Spleen (tissue), 11 donors: ENCODE results near the gene ASAP2. TPM values are rescaled to one million over a fixed set of nuclear protein-coding genes. Genes with fewer than 3 reads are reported as not detected.

Experiments used
- DNase-seq: peaks from one replicate; pipeline ENCODE4 v3.0.0-alpha.2; 2020
- H3K27ac ChIP-seq, 8 donors: fragments of 200-600 bp; sonication (generic) in 7 of 8; 1 replicate in 4 of 8; 2 replicates in 4 of 8; pipeline versions ENCODE4 v1.5.0 to v1.8.0; 2016 to 2021; ENCODE audit warnings: inconsistent platforms in 4 of 8, mild to moderate bottlenecking in 4 of 8, moderate library complexity in 1 of 8
- H3K27me3 ChIP-seq, 7 donors: fragments of 200-600 bp; sonication (generic) in 6 of 7; replicated peaks in 1 of 7; 1 replicate in 4 of 7; 2 replicates in 3 of 7; pipeline versions ENCODE4 v1.5.0 to v1.8.0; 2016 to 2021; ENCODE audit warnings: inconsistent platforms in 3 of 7, mild to moderate bottlenecking in 1 of 7
- H3K36me3 ChIP-seq, 6 donors: fragments of 200-600 bp; sonication (generic) in 5 of 6; 1 replicate in 4 of 6; 2 replicates in 2 of 6; pipeline versions ENCODE4 v1.5.0 to v1.8.0; 2016 to 2021; ENCODE audit warnings: inconsistent platforms in 2 of 6
- H3K4me1 ChIP-seq, 6 donors: fragments of 200-600 bp; sonication (generic) in 5 of 6; 1 replicate in 3 of 6; 2 replicates in 3 of 6; pipeline versions ENCODE4 v1.5.0 to v1.8.0; 2016 to 2021; ENCODE audit warnings: inconsistent platforms in 3 of 6
- H3K4me3 ChIP-seq, 8 donors: fragments of 200-600 bp; sonication (generic) in 7 of 8; 1 replicate in 4 of 8; 2 replicates in 4 of 8; pipeline versions ENCODE4 v1.5.0 to v1.8.0; 2016 to 2021; ENCODE audit warnings: inconsistent platforms in 4 of 8, mild to moderate bottlenecking in 4 of 8, moderate library complexity in 2 of 8
- H3K9me3 ChIP-seq, 8 donors: fragments of 200-600 bp; sonication (generic) in 7 of 8; 1 replicate in 4 of 8; 2 replicates in 4 of 8; pipeline versions ENCODE4 v1.5.0 to v1.8.0; 2016 to 2021; ENCODE audit warnings: inconsistent platforms in 4 of 8
- CTCF ChIP-seq, 11 experiments: fragments of 200-600 bp in 7 of 11; fragments of 450-650 bp in 4 of 11; sonication (generic) in 4 of 11; IDR thresholded peaks in 8 of 11; conservative IDR thresholded peaks in 3 of 11; 1 replicate in 7 of 11; 2 replicates in 4 of 11; pipeline versions ENCODE4 v1.4.0 to v1.8.0; 2016 to 2021; ENCODE audit warnings: antibody characterized with exemption in 11 of 11, inconsistent platforms in 4 of 11, mild to moderate bottlenecking in 1 of 11
- POLR2A ChIP-seq, 3 donors: fragments of 450-650 bp; IDR thresholded peaks; one replicate each; pipeline ENCODE4 v1.5.1; 2017; ENCODE audit warnings: antibody characterized with exemption in 3 of 3, mild to moderate bottlenecking in 1 of 3
- POLR2AphosphoS5 ChIP-seq, 3 donors: sonication (generic); formaldehyde crosslinking; IDR thresholded peaks; one replicate each; pipeline ENCODE4 v1.5.1; 2017; ENCODE audit warnings: antibody characterized with exemption in 3 of 3
- WGBS, 5 donors: extraction: QIAGEN DNeasy Blood & Tissue Kit in 3 of 5; methylation state at CpG; one replicate each; pipeline versions ENCODE4 v1.1.5 to v1.1.7; 2013 to 2018; 5-methylcytosine and 5-hydroxymethylcytosine counted together
- intact Hi-C: fragments of 100-400 bp; cut with DNase I; formaldehyde crosslinking; loops from one replicate; pipeline ENCODE4 v1.15.0; 2023; ENCODE audit warnings: low total_unique reads
- polyA plus RNA-seq, 3 donors: library from polyadenylated mRNA; stranded (reverse); fragments of 200-250 nt; gene quantifications; one replicate each; pipeline ENCODE4 v1.2.1, GENCODE V29; 2013
- total RNA-seq, 7 donors: library from RNA; depleted of rRNA in 3 of 7; stranded (reverse); fragments of >200 nt in 3 of 7; fragmentation: NEBNext Ultra II Directional in 4 of 7; extraction: Animal tissue kit (Norgen Biotek cat#: 25700) in 4 of 7; gene quantifications; one replicate each; pipeline versions ENCODE4 v1.1.0 to v1.2.1, GENCODE V29; 2016 to 2021
- donor health status: healthy with polysubstance abuse.
- donor health status: DM: no; HTN: no; CAD: no; lungs with moderate emphysema.
- donor health status: DM: no; HTN: no; CAD: no.
- donor health status: Bipolar disorder and iron deficiency.
- donor health status: healthy.
- donor health status: DM: no; HTN: no; CAD: no.
- donor health status: DM: yes; HTN: yes; CAD: no.

Gene ASAP2
- total and polyA plus RNA-seq, 10 donors = 0.93 to 3.0 (median 2.2) TPM

GRCh38 chr2:9256147-9256546, 49.5 kb downstream of the ASAP2 start:
- 82 to 94% (median 92%) methylated on average over 4 of the region's 4 CpGs for WGBS, 5 donors
- Histone ChIP-seq H3K27me3 (peaks cover 0 to 85% (median 4%) of the 10 kb centered on the region in 7 donors), H3K4me3 (no peak overlapping the region), H3K36me3 (no peaks in the 10 kb centered on the region), H3K27ac (no peak overlapping the region), H3K9me3 (no peaks in the 10 kb centered on the region), H3K4me1 (peaks cover 0 to 24% (median 3%) of the 10 kb centered on the region in 6 donors)
- TF ChIP-seq POLR2A (IDR thresholded peaks at IDR 0.05) (no peak), CTCF (IDR thresholded peaks at IDR 0.05 in 8 of 11, conservative IDR thresholded peaks at IDR 0.05 in 3 of 11) (no peak), POLR2AphosphoS5 (IDR thresholded peaks at IDR 0.05) (no peak)
- intact Hi-C loops = no loop called here
- no peak for DNase-seq

DNA sequence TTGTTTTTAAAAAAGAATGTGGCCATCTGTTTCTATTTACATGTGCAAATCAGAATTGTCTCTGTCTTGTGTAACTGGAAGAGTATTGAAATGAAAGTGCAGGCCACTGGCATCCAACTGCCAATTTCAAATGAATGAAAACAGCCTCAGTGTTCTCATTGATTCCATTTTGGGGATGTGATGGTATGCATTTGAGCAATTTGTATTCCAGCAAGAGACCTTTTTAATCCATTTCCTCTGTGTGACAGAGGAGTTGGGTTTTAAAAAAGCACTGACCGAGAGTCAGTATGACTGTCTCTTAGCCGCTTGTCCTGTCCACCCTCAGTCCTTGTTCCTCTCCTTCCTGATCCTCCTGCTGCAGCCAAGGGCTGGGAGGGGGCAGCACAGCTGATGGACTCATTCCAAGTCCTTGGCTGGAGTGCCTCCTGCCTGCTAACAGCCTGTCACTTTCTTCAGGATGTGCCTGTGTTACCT, 50.0 kb downstream of the ASAP2 start:
- no peak for DNase-seq
- intact Hi-C loops = no loop called here
- Histone ChIP-seq H3K4me3 (no peak overlapping the region), H3K27ac (no peak overlapping the region), H3K9me3 (no peaks in the 10 kb centered on the region), H3K4me1 (peaks cover 0 to 26% (median 3%) of the 10 kb centered on the region in 6 donors), H3K27me3 (peaks cover 0 to 85% (median 0%) of the 10 kb centered on the region in 7 donors), H3K36me3 (no peaks in the 10 kb centered on the region)
- no peak for TF ChIP-seq CTCF (IDR thresholded peaks at IDR 0.05 in 8 of 11, conservative IDR thresholded peaks at IDR 0.05 in 3 of 11)
- TF ChIP-seq POLR2A (IDR thresholded peaks at IDR 0.05) = no peak
- no peak for TF ChIP-seq POLR2AphosphoS5 (IDR thresholded peaks at IDR 0.05)
- 41 to 61% (median 51%) methylated on average over 2 of the region's 2 CpGs for WGBS, 5 donors

DNA sequence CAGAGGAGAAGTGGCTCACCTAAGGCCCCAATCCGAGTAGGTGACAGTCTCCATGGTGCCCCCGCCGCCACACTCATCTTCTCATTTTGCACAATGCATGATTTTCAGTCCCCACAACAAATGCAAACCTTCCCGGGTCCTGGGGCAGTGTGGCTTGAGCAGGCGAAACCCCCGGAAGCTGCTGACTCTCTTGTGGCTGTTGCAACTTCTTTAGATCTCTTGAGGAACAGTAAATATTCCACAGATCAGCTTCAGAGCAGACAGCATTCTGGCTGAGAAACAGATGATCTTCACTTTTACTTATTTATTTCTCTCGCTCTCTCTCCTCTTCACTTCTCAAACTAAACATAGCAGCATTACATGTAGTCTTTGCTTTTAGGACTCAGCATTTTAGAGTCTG, 51.9 kb downstream of the ASAP2 start:
- TF ChIP-seq POLR2A (IDR thresholded peaks at IDR 0.05) = no peak
- no peak for TF ChIP-seq POLR2AphosphoS5 (IDR thresholded peaks at IDR 0.05)
- no peak for TF ChIP-seq CTCF (IDR thresholded peaks at IDR 0.05 in 8 of 11, conservative IDR thresholded peaks at IDR 0.05 in 3 of 11)
- intact Hi-C loops = no loop called here
- no peak for DNase-seq
- Histone ChIP-seq H3K9me3 (no peaks in the 10 kb centered on the region), H3K4me1 (peaks cover 0 to 35% (median 12%) of the 10 kb centered on the region in 6 donors), H3K27ac (no peak overlapping the region), H3K4me3 (no peak overlapping the region), H3K27me3 (peaks cover 0 to 82% (median 3%) of the 10 kb centered on the region in 7 donors), H3K36me3 (no peaks in the 10 kb centered on the region)
- 55 to 89% (median 71%) methylated on average over 7 of the region's 7 CpGs for WGBS, 5 donors

DNA sequence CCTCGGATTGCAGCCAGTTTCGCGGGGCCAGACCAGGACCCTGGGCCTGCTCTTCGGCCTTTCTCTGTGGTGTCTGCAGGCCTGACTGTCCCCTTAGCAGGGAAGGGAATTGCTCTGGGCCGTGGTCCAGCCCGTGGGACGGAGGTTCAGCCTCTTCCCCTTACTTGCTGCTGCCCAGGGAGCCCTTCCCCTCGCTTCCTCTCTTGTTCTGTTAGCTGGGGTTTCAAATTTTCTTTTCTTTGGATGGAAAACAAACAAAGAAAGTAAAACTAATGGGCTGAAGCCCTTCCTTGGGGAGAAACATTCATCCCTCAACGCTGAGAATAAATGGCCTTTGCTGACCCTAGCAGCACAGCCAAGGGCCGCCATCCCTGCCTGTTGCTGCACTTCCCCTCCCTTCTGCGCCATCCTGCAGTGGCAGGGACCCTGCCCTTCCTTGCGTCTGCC, 52.4 kb downstream of the ASAP2 start:
- H3K27ac ChIP-seq = peak overlapping the region in 1 of 8 donors; percentile 26
- intact Hi-C loops = no loop called here
- H3K9me3 ChIP-seq = no peaks in the 10 kb centered on the region
- no peak overlapping the region for H3K4me3 ChIP-seq
- peaks cover 0 to 39% (median 15%) of the 10 kb centered on the region in 6 donors for H3K4me1 ChIP-seq
- H3K36me3 ChIP-seq = no peaks in the 10 kb centered on the region
- WGBS, 5 donors = 50 to 68% (median 58%) methylated on average over 12 of the region's 12 CpGs
- TF ChIP-seq CTCF (IDR thresholded peaks at IDR 0.05 in 8 of 11, conservative IDR thresholded peaks at IDR 0.05 in 3 of 11) (no peak), POLR2AphosphoS5 (IDR thresholded peaks at IDR 0.05) (no peak), POLR2A (IDR thresholded peaks at IDR 0.05) (no peak)
- no peak for DNase-seq
- H3K27me3 ChIP-seq = peaks cover 0 to 82% (median 0%) of the 10 kb centered on the region in 7 donors
